Keratinocyte (primary cell): Measurements from ENCODE around the gene FAF2. TPM values are rescaled to one million over a fixed set of nuclear protein-coding genes. Genes with fewer than 3 reads are reported as not detected.

Source experiments
- DNase-seq: peaks from one replicate; pipeline ENCODE4 v3.0.0-alpha.2; 2011; ENCODE audit warnings: low read depth, missing footprints, low spot score
- FAIRE-seq: peaks from 2 replicates; lab custom pipeline; 2011; peaks lifted over from hg19 to GRCh38; lab: Jason Lieb, UNC
- H2AFZ ChIP-seq: 2 replicates; pipeline ENCODE4 v1.6.0; 2012; ENCODE audit warnings: low read length, control low read depth, inconsistent platforms; ENCODE audit not compliant: control insufficient read depth
- H3K27ac ChIP-seq: 2 replicates; pipeline ENCODE4 v1.5.1; 2011; ENCODE audit warnings: low read length; ENCODE audit not compliant: control insufficient read depth, insufficient read depth
- H3K27me3 ChIP-seq: 3 replicates; pipeline ENCODE4 v1.6.0; 2011; ENCODE audit warnings: low read length; ENCODE audit not compliant: control insufficient read depth, insufficient read depth; ENCODE audit errors: extremely low read depth
- H3K36me3 ChIP-seq, 2 experiments: 2 replicates in 1 of 2; 3 replicates in 1 of 2; pipeline ENCODE4 v1.5.1; 2011; ENCODE audit warnings: low read length in 2 of 2, mild to moderate bottlenecking in 1 of 2; ENCODE audit not compliant: control insufficient read depth in 2 of 2, insufficient read depth in 2 of 2; ENCODE audit errors: extremely low read depth in 1 of 2
- H3K4me1 ChIP-seq: 3 replicates; pipeline ENCODE4 v1.5.1; 2011; ENCODE audit warnings: low read length; ENCODE audit not compliant: control insufficient read depth, insufficient read depth; ENCODE audit errors: extremely low read depth
- H3K4me2 ChIP-seq: 3 replicates; pipeline ENCODE4 v1.6.0; 2011; ENCODE audit warnings: low read depth, low read length; ENCODE audit not compliant: control insufficient read depth, insufficient read depth; ENCODE audit errors: extremely low read depth
- H3K4me3 ChIP-seq, 3 experiments: fragments of 200-600 bp in 1 of 3; sonication (generic) in 1 of 3; 2 replicates in 2 of 3; 3 replicates in 1 of 3; pipeline ENCODE4 v1.5.1; 2011 to 2016; ENCODE audit warnings: low read length in 3 of 3, mild to moderate bottlenecking in 3 of 3, control low read depth in 2 of 3, inconsistent platforms in 1 of 3, low read depth in 1 of 3, mixed read lengths in 1 of 3, mixed run types in 1 of 3, moderate library complexity in 1 of 3; ENCODE audit not compliant: control insufficient read depth in 2 of 3, insufficient read depth in 2 of 3; ENCODE audit errors: extremely low read depth in 1 of 3
- H3K79me2 ChIP-seq: 2 replicates; pipeline ENCODE4 v1.6.0; 2012; ENCODE audit warnings: low read length; ENCODE audit not compliant: control insufficient read depth, insufficient read depth
- H3K9ac ChIP-seq: 3 replicates; pipeline ENCODE4 v1.6.0; 2011; ENCODE audit warnings: low read length; ENCODE audit not compliant: control insufficient read depth, insufficient read depth; ENCODE audit errors: extremely low read depth
- H3K9me1 ChIP-seq: 3 replicates; pipeline ENCODE4 v1.6.0; 2011; ENCODE audit warnings: low read length; ENCODE audit not compliant: control insufficient read depth, insufficient read depth; ENCODE audit errors: extremely low read depth
- H3K9me3 ChIP-seq: 2 replicates; pipeline ENCODE4 v1.5.1; 2012; ENCODE audit warnings: low read depth, low read length; ENCODE audit not compliant: control insufficient read depth
- H4K20me1 ChIP-seq: 3 replicates; pipeline ENCODE4 v1.6.0; 2011; ENCODE audit warnings: low read length; ENCODE audit not compliant: control insufficient read depth, insufficient read depth; ENCODE audit errors: extremely low read depth
- EZH2 ChIP-seq: IDR thresholded peaks from one replicate; pipeline ENCODE4 v1.6.1; 2012; ENCODE audit warnings: inconsistent platforms, mild to moderate bottlenecking, low read length, moderate library complexity
- dilution Hi-C: fragments of 300-500 bp; cut with MboI; formaldehyde crosslinking; loops from one replicate; pipeline ENCODE4 v1.7.0; 2020; ENCODE audit warnings: low sequenced_read_pairs; ENCODE audit not compliant: extremely low pct_ligation_motif_present
- polyA plus RNA-seq, 5 experiments: library from polyadenylated mRNA; depleted of rRNA in 3 of 5; stranded (reverse) in 3 of 5; stranded (forward) in 1 of 5; unstranded in 1 of 5; fragments of >200 nt; gene quantifications; 1 replicate in 1 of 5; 2 replicates in 3 of 5; 3 replicates in 1 of 5; pipeline versions ENCODE4 v1.2.1 to v1.2.3, GENCODE V29; 2011 to 2012; ENCODE audit warnings: missing spikeins in 2 of 5, low read depth in 1 of 5, low replicate concordance in 1 of 5
- TF ChIP-seq, protein P1 (sequence below), 3 experiments: IDR thresholded peaks in 1 of 3; conservative IDR thresholded peaks in 1 of 3; optimal IDR thresholded peaks in 1 of 3; 2 replicates in 2 of 3; 3 replicates in 1 of 3; pipeline versions ENCODE3 to v1.5.1; 2011; ENCODE audit warnings: low read length in 3 of 3, mild to moderate bottlenecking in 3 of 3, moderate library complexity in 2 of 3, control low read depth in 1 of 3, inconsistent platforms in 1 of 3; ENCODE audit not compliant: insufficient read depth in 2 of 3; ENCODE audit errors: extremely low read depth in 1 of 3

Gene FAF2
- polyA plus RNA-seq, 1 donor (not counting 4 experiments of a cell fraction or from before 2014, with no cell fraction given) = 52.9 TPM

- H3K27me3 ChIP-seq = no peaks in the 10 kb centered on the region
- FAIRE-seq = no peak
- peak overlapping the region; percentile 64 for H3K4me2 ChIP-seq
- no peaks in the 10 kb centered on the region for H3K9me1 ChIP-seq
- H3K9me3 ChIP-seq = no peaks in the 10 kb centered on the region
- H3K27ac ChIP-seq = peak overlapping the region; percentile 78
- no peaks in the 10 kb centered on the region for H4K20me1 ChIP-seq
- H3K9ac ChIP-seq = peak overlapping the region; percentile 64
- H3K4me3 ChIP-seq = peak overlapping the region in 1 of 3 experiments; percentile 26
- peaks cover 1% of the 10 kb centered on the region for H3K79me2 ChIP-seq
- DNase-seq = no peak
- H2AFZ ChIP-seq = no peak overlapping the region
- H3K4me1 ChIP-seq = peaks cover 43% of the 10 kb centered on the region
- dilution Hi-C loops = no loop called here
- TF ChIP-seq, protein P1, sequence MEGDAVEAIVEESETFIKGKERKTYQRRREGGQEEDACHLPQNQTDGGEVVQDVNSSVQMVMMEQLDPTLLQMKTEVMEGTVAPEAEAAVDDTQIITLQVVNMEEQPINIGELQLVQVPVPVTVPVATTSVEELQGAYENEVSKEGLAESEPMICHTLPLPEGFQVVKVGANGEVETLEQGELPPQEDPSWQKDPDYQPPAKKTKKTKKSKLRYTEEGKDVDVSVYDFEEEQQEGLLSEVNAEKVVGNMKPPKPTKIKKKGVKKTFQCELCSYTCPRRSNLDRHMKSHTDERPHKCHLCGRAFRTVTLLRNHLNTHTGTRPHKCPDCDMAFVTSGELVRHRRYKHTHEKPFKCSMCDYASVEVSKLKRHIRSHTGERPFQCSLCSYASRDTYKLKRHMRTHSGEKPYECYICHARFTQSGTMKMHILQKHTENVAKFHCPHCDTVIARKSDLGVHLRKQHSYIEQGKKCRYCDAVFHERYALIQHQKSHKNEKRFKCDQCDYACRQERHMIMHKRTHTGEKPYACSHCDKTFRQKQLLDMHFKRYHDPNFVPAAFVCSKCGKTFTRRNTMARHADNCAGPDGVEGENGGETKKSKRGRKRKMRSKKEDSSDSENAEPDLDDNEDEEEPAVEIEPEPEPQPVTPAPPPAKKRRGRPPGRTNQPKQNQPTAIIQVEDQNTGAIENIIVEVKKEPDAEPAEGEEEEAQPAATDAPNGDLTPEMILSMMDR (optimal IDR thresholded peaks at IDR 0.05 in 1 of 3, IDR thresholded peaks at IDR 0.05 in 1 of 3, conservative IDR thresholded peaks at IDR 0.05 in 1 of 3; ENCODE audit: extremely low read depth in 1 of 3, insufficient read depth in 2 of 3, low read length in 3 of 3) = no peak
- no peak for TF ChIP-seq EZH2
- H3K36me3 ChIP-seq = no peaks in the 10 kb centered on the region
Observed at GRCh38 chr5:176545388-176545736, 97.2 kb downstream of the FAF2 start.

GRCh38 chr5:176545737-176546509 lies 97.7 kb downstream of the FAF2 start:
- Histone ChIP-seq H3K27me3 (no peaks in the 10 kb centered on the region), H3K79me2 (peaks cover 1% of the 10 kb centered on the region), H3K27ac (peak overlapping the region; percentile 78), H3K4me1 (peaks cover 43% of the 10 kb centered on the region), H3K9me1 (no peaks in the 10 kb centered on the region), H3K4me2 (peak overlapping the region; percentile 64), H4K20me1 (no peaks in the 10 kb centered on the region), H3K36me3 (no peaks in the 10 kb centered on the region), H3K4me3 (peak overlapping the region in 1 of 3 experiments; percentile 26), H3K9me3 (no peaks in the 10 kb centered on the region), H3K9ac (peak overlapping the region; percentile 64), H2AFZ (peak overlapping the region; percentile 12)
- TF ChIP-seq, protein P1 (optimal IDR thresholded peaks at IDR 0.05 in 1 of 3, IDR thresholded peaks at IDR 0.05 in 1 of 3, conservative IDR thresholded peaks at IDR 0.05 in 1 of 3; ENCODE audit: extremely low read depth in 1 of 3, insufficient read depth in 2 of 3, low read length in 3 of 3) = no peak
- no peak for TF ChIP-seq EZH2
- FAIRE-seq (peak; percentile 79), DNase-seq (peak; percentile 84)
- dilution Hi-C loops = no loop called here
